Measurements from ENCODE around the gene B3GAT1. TPM values are rescaled to one million over a fixed set of nuclear protein-coding genes. Genes with fewer than 3 reads are reported as not detected.

B3GAT1 gene
- total RNA-seq, 4 donors from 2014 or later: 0.19 to 0.72 (median 0.55) TPM

DNA sequence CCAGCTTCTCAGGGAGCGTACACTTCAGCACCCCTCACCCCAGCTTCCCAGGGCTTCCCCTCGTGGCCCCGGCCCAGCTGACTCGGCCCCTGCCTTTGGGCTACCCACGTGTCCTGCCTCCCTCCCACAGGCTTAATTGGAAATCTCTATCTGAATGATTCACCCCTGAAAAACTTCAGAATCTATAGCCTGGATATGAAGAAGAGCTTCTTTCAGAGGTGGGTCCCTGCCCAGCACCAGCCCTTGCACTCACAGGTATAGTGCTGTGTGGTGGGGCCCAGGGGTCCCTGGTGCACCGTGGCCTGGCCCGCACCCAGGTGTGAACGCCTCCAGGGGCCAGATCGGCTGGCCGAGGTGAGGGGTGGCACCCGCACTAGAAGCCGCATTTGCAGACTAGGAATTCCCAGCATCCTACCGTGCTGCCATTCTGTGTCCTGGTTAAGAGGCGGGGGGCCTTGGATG lies 38.4 kb downstream of the B3GAT1 start:
- no peak for ATAC-seq (ENCODE audit: low FRiP score)
- no peak for TF ChIP-seq CTCF (IDR thresholded peaks at IDR 0.05)
- DNase-seq (ENCODE audit: low spot score): no peak

- DNase-seq (ENCODE audit: low spot score) (no peak), ATAC-seq (ENCODE audit: low FRiP score) (no peak)
- no peak for TF ChIP-seq CTCF (IDR thresholded peaks at IDR 0.05)
Observed at GRCh38 chr11:134372961-134373360, 39.1 kb downstream of the B3GAT1 start.

DNA sequence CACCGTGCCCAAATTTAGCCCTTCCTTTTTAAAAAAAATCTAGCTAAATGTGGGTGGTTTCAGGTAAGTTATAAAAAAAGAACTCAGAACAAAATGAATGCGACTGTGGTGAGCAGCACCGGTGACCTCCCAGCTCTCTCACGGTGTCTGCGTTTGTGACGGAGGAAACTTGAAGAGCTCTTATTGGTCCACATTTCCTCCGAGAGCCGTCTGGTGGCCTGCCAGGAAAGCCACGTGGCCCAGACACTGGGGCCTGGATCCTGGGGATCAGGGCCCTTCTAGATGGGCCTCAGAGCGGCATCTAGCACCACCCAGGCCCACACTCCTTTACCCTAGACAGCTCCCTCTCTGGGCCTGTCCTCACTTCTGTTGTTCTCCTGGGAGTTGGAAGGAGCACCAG lies 39.5 kb downstream of the B3GAT1 start:
- ATAC-seq (ENCODE audit: low FRiP score) (no peak), DNase-seq (ENCODE audit: low spot score) (no peak)
- no peak for TF ChIP-seq CTCF (IDR thresholded peaks at IDR 0.05)

DNA sequence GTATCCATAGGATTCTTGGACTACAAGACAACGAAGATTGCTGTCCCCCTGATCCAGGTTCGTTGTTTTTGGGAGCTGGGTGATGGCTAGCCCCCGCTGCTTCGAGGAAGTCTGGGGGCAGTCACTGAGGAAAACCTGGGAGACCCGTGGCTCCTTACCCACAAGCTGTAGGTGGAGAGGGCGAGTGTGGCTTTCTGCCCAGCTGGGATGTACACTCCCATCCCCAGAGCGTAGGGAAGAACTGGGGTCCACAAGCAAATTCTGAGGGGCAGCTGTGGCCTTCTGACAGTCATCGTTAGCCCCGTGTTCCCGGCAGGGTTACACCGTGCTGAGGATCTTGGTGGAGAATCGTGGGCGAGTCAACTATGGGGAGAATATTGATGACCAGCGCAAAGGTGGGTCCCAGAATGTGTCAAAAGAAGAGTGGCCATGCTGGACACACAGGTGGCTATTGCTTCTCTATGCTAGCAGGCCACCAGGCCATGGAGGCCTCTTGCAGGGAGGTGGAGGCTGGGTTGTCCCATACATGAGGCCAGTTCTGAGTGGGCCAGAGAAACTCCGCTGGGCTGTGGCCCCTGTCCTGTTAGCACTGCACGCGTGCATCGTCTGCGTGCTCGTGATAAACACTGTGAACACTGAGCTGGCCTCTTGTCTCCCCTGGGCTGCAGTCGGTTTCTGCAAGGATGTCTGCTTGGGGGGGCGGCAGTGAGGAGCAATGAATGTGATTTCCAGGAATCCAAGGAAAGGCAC lies 40.4 kb downstream of the B3GAT1 start:
- DNase-seq (ENCODE audit: low spot score) (no peak), ATAC-seq (ENCODE audit: low FRiP score) (no peak)
- TF ChIP-seq CTCF (IDR thresholded peaks at IDR 0.05): no peak

- ATAC-seq (ENCODE audit: low FRiP score): no peak
- no peak for TF ChIP-seq CTCF (IDR thresholded peaks at IDR 0.05)
- DNase-seq (ENCODE audit: low spot score): no peak
Observed at GRCh38 chr11:134370526-134371435, 41.3 kb downstream of the B3GAT1 start.

DNA sequence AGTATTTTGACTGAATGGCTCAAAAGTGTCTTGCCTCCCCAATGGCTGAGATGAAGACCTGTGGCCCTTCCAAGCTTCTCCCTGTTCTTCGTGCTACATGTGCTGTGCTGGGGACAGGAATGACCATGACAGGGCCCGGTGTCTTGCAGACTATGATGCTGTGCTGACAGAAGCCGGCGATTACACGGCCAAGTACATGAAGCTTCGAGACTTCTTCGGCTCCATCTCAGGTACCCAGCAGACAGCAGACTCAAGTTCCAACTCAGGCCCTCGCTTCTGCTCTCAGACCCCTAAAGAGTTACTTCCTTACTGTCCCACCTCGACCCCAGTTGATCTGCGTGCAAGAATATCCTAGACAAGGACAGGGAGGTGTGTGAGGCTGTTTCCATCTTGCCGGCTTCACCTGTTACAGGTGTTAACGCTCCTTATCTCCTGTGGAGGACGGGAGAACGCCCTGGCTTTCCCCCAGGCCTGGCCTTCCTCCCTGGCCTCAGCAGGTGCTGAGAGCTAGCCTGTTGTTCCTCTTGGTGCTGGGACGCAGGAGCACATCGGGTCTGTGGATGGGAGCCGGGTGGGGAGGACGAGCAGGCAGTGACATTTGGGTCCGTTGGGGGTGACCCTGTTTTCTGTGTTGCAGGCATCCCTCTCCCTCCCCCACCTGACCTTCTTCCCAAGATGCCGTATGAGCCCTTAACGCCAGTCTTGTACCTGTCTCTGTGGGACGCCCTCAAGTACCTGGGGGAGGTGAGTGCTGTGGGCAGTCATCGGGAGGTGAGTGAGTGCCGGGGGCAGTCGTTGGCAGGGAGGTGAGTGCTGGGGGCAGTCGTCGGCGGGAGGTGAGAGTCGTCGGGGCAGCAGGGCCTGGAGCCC lies 42.2 kb downstream of the B3GAT1 start:
- DNase-seq (ENCODE audit: low spot score) (no peak), ATAC-seq (ENCODE audit: low FRiP score) (no peak)
- no peak for TF ChIP-seq CTCF (IDR thresholded peaks at IDR 0.05)

Data from omental fat pad (tissue), 4 donors.